ENCODE measurements around the gene FAF1.

- TF ChIP-seq POLR2A (IDR thresholded peaks at IDR 0.05; ENCODE audit: low read depth) (no peak), CTCF (IDR thresholded peaks at IDR 0.05) (no peak), POLR2AphosphoS5 (IDR thresholded peaks at IDR 0.05) (no peak)
Measured at GRCh38 chr1:50622259-50622658, 337.8 kb downstream of the FAF1 start.

Measured in esophagus muscularis mucosa (tissue), 3 donors.